MM.1S (cell line): Measurements from ENCODE around the gene RPL32.
"Not testable (repeated sequence)": the region's sequence is repeated elsewhere in the genome, so short reads cannot be mapped to it uniquely, and the experiment has no call there.

Experiments used
- DNase-seq: peaks from one replicate; pipeline ENCODE4 v3.0.0-alpha.2; 2015
- H2AFZ ChIP-seq: fragments of 300-600 bp; sonication (generic); 2 replicates; pipeline ENCODE4 v1.6.0; 2016; ENCODE audit warnings: antibody characterized with exemption, low read length
- H3F3A ChIP-seq: fragments of 300-600 bp; sonication (generic); 2 replicates; pipeline ENCODE4 v1.6.1; 2016; ENCODE audit warnings: mild to moderate bottlenecking, antibody characterized with exemption, low read length, moderate library complexity, mixed read lengths; ENCODE audit not compliant: insufficient read depth
- H3K27ac ChIP-seq: fragments of 300-600 bp; sonication (generic); 2 replicates; pipeline ENCODE4 v1.5.1; 2016; ENCODE audit warnings: mild to moderate bottlenecking, low read length
- H3K27me3 ChIP-seq: fragments of 300-600 bp; sonication (generic); replicated peaks from 2 replicates; pipeline ENCODE4 v1.6.0; 2016; ENCODE audit warnings: low read length; ENCODE audit not compliant: insufficient read depth
- H3K36me3 ChIP-seq: fragments of 300-600 bp; sonication (generic); replicated peaks from 2 replicates; pipeline ENCODE4 v1.6.1; 2016; ENCODE audit warnings: mild to moderate bottlenecking, low read length, mixed read lengths; ENCODE audit not compliant: insufficient read depth
- H3K4me1 ChIP-seq: fragments of 300-600 bp; sonication (generic); 2 replicates; pipeline ENCODE4 v1.6.1; 2016; ENCODE audit warnings: low read length, mixed read lengths
- H3K4me2 ChIP-seq: fragments of 300-600 bp; sonication (generic); 2 replicates; pipeline ENCODE4 v1.6.0; 2016; ENCODE audit warnings: low read depth, low read length
- H3K4me3 ChIP-seq: fragments of 300-600 bp; sonication (generic); 2 replicates; pipeline ENCODE4 v1.5.1; 2016; ENCODE audit warnings: low read length, mixed read lengths
- H3K79me2 ChIP-seq: fragments of 300-600 bp; sonication (generic); 2 replicates; pipeline ENCODE4 v1.6.1; 2016; ENCODE audit warnings: mixed run types, low read length, mixed read lengths
- H3K9ac ChIP-seq: fragments of 300-600 bp; sonication (generic); 2 replicates; pipeline ENCODE4 v1.6.1; 2016; ENCODE audit warnings: low read length, mixed read lengths
- H3K9me2 ChIP-seq: fragments of 300-600 bp; sonication (generic); replicated peaks from 2 replicates; pipeline ENCODE4 v1.6.1; 2016; ENCODE audit warnings: mild to moderate bottlenecking, low read length, mixed read lengths; ENCODE audit not compliant: insufficient read depth
- H3K9me3 ChIP-seq: fragments of 300-600 bp; sonication (generic); replicated peaks from 2 replicates; pipeline ENCODE4 v1.6.1; 2016; ENCODE audit warnings: mild to moderate bottlenecking, low read length, mixed read lengths; ENCODE audit not compliant: insufficient read depth
- H4K20me1 ChIP-seq: fragments of 300-600 bp; sonication (generic); 2 replicates; pipeline ENCODE4 v1.6.1; 2016; ENCODE audit warnings: mild to moderate bottlenecking, low read length, moderate library complexity, mixed read lengths; ENCODE audit not compliant: insufficient read depth
- EZH2 ChIP-seq: fragments of 300-600 bp; sonication (generic); optimal IDR thresholded peaks from 2 replicates; pipeline ENCODE3; 2017; ENCODE audit warnings: low read depth, mild to moderate bottlenecking, antibody characterized with exemption, low read length, mixed read lengths
- EZH2phosphoT487 ChIP-seq: fragments of 300-600 bp; sonication (generic); IDR thresholded peaks from 2 replicates; pipeline ENCODE4 v1.6.1; 2018; ENCODE audit warnings: antibody characterized with exemption, low read length
- TF ChIP-seq, protein P1 (sequence below): fragments of 300-600 bp; sonication (generic); IDR thresholded peaks from 2 replicates; pipeline ENCODE4 v1.5.1; 2016; ENCODE audit warnings: antibody characterized with exemption, low read length, mixed read lengths

The RPL32 gene

DNA sequence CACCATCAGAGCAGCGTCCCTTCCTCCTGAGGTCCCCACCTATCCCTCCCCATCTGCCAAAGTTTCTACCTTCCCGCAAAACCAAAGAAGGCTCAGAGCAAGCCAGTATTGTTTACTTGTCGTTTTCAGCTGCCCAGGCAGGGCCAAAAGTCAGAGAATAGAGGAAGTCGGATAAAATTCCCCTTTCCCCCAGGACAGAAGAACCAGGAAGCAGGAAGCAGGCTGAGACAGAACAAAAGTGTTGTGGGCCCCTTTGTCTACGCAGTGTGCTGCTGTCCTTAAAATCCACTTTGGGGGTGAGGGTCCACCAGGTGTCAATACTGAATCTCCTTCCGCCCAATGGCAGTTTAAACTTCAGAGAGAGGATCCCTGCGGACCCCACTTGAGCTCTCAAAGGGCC, 18.5 kb upstream of the RPL32 start:
- H3K27me3 ChIP-seq, result peaks cover 67% of the 10 kb centered on the region
- H3K9me2 ChIP-seq, result no peaks in the 10 kb centered on the region
- no peak overlapping the region for H2AFZ ChIP-seq
- no peaks in the 10 kb centered on the region for H3K4me1 ChIP-seq
- H3K9ac ChIP-seq, result no peak overlapping the region
- no peak overlapping the region for H3K4me2 ChIP-seq
- no peaks in the 10 kb centered on the region for H3F3A ChIP-seq
- TF ChIP-seq EZH2phosphoT487 (no peak), EZH2 (no peak)
- TF ChIP-seq, protein P1, sequence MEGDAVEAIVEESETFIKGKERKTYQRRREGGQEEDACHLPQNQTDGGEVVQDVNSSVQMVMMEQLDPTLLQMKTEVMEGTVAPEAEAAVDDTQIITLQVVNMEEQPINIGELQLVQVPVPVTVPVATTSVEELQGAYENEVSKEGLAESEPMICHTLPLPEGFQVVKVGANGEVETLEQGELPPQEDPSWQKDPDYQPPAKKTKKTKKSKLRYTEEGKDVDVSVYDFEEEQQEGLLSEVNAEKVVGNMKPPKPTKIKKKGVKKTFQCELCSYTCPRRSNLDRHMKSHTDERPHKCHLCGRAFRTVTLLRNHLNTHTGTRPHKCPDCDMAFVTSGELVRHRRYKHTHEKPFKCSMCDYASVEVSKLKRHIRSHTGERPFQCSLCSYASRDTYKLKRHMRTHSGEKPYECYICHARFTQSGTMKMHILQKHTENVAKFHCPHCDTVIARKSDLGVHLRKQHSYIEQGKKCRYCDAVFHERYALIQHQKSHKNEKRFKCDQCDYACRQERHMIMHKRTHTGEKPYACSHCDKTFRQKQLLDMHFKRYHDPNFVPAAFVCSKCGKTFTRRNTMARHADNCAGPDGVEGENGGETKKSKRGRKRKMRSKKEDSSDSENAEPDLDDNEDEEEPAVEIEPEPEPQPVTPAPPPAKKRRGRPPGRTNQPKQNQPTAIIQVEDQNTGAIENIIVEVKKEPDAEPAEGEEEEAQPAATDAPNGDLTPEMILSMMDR, result no peak
- H3K9me3 ChIP-seq, result no peaks in the 10 kb centered on the region
- DNase-seq, result no peak
- no peak overlapping the region for H3K4me3 ChIP-seq
- no peaks in the 10 kb centered on the region; the same call in 1 of the 2 replicates for H4K20me1 ChIP-seq
- H3K27ac ChIP-seq, result no peak overlapping the region
- H3K36me3 ChIP-seq, result no peaks in the 10 kb centered on the region
- no peaks in the 10 kb centered on the region for H3K79me2 ChIP-seq

DNA sequence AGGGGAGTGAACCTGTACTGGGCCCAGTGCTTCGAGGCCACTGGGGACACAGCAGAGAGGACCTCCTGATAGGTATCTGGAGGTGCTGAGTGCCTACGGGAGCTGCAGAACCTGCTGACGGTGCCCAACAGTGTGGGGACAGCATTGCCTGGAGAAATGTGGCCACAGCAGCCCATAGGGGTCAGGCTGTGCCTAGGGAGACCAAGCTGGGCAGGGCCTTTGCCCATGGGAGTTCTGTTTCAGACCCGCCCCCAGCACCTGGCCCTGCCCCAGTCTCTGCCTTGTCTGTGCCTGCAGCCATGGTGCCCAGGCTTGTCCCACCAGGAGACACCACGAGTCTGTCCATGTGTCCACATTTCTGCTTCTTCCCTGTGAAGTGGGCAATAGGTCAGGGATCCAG, 15.3 kb upstream of the RPL32 start:
- no peaks in the 10 kb centered on the region for H3K9me3 ChIP-seq
- TF ChIP-seq EZH2 (no peak), EZH2phosphoT487 (no peak)
- TF ChIP-seq, protein P1, result no peak
- peaks cover 69% of the 10 kb centered on the region for H3K27me3 ChIP-seq

DNA sequence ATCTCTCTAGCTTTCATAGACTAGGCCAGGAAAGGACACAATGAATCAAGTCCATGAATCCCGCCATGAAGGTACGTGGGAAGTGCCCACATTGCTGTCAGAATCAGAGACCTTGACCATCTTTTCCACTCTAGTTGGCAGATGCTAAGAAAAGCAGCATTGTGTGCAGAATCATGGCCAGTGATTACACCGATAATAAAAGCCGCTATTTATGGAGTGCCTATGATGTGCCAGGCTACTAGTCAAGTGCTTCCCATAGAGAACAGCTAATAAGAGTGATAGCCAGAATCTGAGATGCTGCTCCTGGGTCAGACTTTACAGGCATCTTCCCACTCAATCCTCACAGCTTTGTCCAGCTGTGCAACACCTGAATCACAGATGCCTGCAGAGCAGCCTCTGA, 13.2 kb upstream of the RPL32 start:
- no peak overlapping the region for H2AFZ ChIP-seq
- DNase-seq, result no peak
- TF ChIP-seq EZH2phosphoT487 (no peak), EZH2 (no peak)
- TF ChIP-seq, protein P1, result no peak
- no peaks in the 10 kb centered on the region for H3K36me3 ChIP-seq
- no peaks in the 10 kb centered on the region for H3K79me2 ChIP-seq
- no peak overlapping the region for H3K27ac ChIP-seq
- H3F3A ChIP-seq, result no peaks in the 10 kb centered on the region
- H3K9me2 ChIP-seq, result no peaks in the 10 kb centered on the region
- H3K4me1 ChIP-seq, result no peaks in the 10 kb centered on the region
- H3K4me2 ChIP-seq, result no peak overlapping the region
- no peaks in the 10 kb centered on the region; the same call in 1 of the 2 replicates for H4K20me1 ChIP-seq
- no peaks in the 10 kb centered on the region for H3K9me3 ChIP-seq
- H3K9ac ChIP-seq, result no peak overlapping the region
- peaks cover 49% of the 10 kb centered on the region for H3K27me3 ChIP-seq
- no peak overlapping the region for H3K4me3 ChIP-seq

More for the DNA sequence above, 15.3 kb upstream of the RPL32 start:
- Histone ChIP-seq H3K9ac (no peak overlapping the region), H3K4me1 (no peaks in the 10 kb centered on the region), H4K20me1 (no peaks in the 10 kb centered on the region; the same call in 1 of the 2 replicates), H3K4me3 (no peak overlapping the region), H3K27ac (no peak overlapping the region), H3K36me3 (no peaks in the 10 kb centered on the region), H3F3A (no peaks in the 10 kb centered on the region), H2AFZ (no peak overlapping the region), H3K9me2 (no peaks in the 10 kb centered on the region), H3K79me2 (no peaks in the 10 kb centered on the region), H3K4me2 (no peak overlapping the region)
- no peak for DNase-seq

DNA sequence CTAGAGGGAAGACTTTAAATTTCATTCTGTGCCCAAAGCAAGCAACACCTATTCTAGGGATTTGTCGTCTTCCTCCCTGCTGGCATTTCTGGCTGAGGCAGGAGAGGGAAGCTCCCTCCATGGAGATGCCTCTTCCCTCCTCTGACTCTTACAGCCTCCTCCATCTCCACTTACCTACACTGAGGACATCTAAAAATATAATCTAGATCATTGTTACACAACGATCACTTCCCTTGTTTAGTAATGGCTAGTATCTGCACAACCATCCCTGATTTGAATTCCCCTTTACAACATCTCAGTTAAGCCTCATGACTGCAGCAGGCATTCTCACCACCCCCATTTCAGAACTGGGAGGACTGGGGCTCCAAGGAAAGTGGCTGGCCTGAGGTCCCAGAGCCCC, 12.5 kb upstream of the RPL32 start:
- H3K9me2 ChIP-seq, H3K79me2 ChIP-seq, H3K9me3 ChIP-seq, H3K4me2 ChIP-seq, H3K4me1 ChIP-seq, H3F3A ChIP-seq, H3K36me3 ChIP-seq, H3K9ac ChIP-seq, H2AFZ ChIP-seq, H3K4me3 ChIP-seq, H3K27ac ChIP-seq, H4K20me1 ChIP-seq, DNase-seq: not testable (repeated sequence)
- peaks cover 49% of the 10 kb centered on the region for H3K27me3 ChIP-seq
